HepG2 (cell line): ENCODE measurements around the gene AUNIP. TPM values are rescaled to one million over a fixed set of nuclear protein-coding genes. Genes with fewer than 3 reads are reported as not detected.

Experiments used
- ATAC-seq: fragments of 200-7000 bp; cut with Tn5 transposase; 3 replicates; pipeline ENCODE4 v1.9.1; 2020; ENCODE audit warnings: mild to moderate bottlenecking, moderate library complexity
- BruUV-seq: library from RNA; stranded (reverse); fragments of 400-500 nt; replicated peaks from 2 replicates; lab custom pipeline; 2021; lab: Mats Ljungman, UMichigan
- CTCF ChIA-PET: fragments of 300-600 bp; formaldehyde crosslinking; extraction: SDS; loops from one replicate; lab custom pipeline; 2021; ENCODE audit warnings: low total read pairs, inconsistent platforms, low intra/inter-chr PET ratio; lab: Yijun Ruan, JAX
- POLR2A ChIA-PET: fragments of 350-600 bp; sonication (Branson Sonifier 250); formaldehyde crosslinking; loops from one replicate; lab custom pipeline; 2020; ENCODE audit warnings: antibody characterized with exemption, inconsistent platforms; lab: Yijun Ruan, JAX
- DNase-seq: peaks from one replicate; pipeline ENCODE4 v3.0.0-alpha.2; 2015; ENCODE audit warnings: low spot score
- FAIRE-seq: peaks from 3 replicates; lab custom pipeline; 2011; peaks lifted over from hg19 to GRCh38; lab: Jason Lieb, UNC
- H2AFZ ChIP-seq: one replicate; pipeline ENCODE4 v1.6.1; 2011; ENCODE audit warnings: low read length, inconsistent platforms
- H3K27ac ChIP-seq: fragments of 300-600 bp; 3 replicates; pipeline ENCODE4 v1.8.0; 2011; ENCODE audit warnings: mixed run types, mild to moderate bottlenecking, mixed read lengths, low read length, inconsistent platforms; ENCODE audit not compliant: insufficient read depth; ENCODE audit errors: extremely low read length
- H3K27me3 ChIP-seq, 2 experiments: fragments of 200-600 bp in 1 of 2; 2 replicates in 1 of 2; 3 replicates in 1 of 2; pipeline versions ENCODE4 v1.6.0 to v1.8.0; 2011; ENCODE audit warnings: low read length in 2 of 2, mild to moderate bottlenecking in 2 of 2, moderate library complexity in 2 of 2, inconsistent platforms in 1 of 2; ENCODE audit not compliant: insufficient read depth in 2 of 2, control insufficient read depth in 1 of 2
- H3K36me3 ChIP-seq, 2 experiments: fragments of 200-600 bp in 1 of 2; replicated peaks in 1 of 2; 2 replicates in 1 of 2; 3 replicates in 1 of 2; pipeline versions ENCODE4 v1.5.1 to v1.8.0; 2011; ENCODE audit warnings: low read length in 2 of 2, inconsistent platforms in 1 of 2; ENCODE audit not compliant: insufficient read depth in 2 of 2, control insufficient read depth in 1 of 2
- H3K4me1 ChIP-seq: 2 replicates; pipeline ENCODE4 v1.5.1; 2012; ENCODE audit warnings: low read length, inconsistent platforms; ENCODE audit not compliant: insufficient read depth
- H3K4me2 ChIP-seq: 2 replicates; pipeline ENCODE4 v1.6.0; 2011; ENCODE audit warnings: low read depth, low read length, inconsistent platforms
- H3K4me3 ChIP-seq, 3 experiments: fragments of 200-600 bp in 1 of 3; sonication (generic), shearing (Covaris generic) in 1 of 3; replicated peaks in 1 of 3; 2 replicates each; pipeline ENCODE4 v1.5.1; 2011 to 2016; ENCODE audit warnings: low read length in 3 of 3, inconsistent platforms in 2 of 3, low read depth in 2 of 3, mild to moderate bottlenecking in 2 of 3, control low read depth in 1 of 3, mixed read lengths in 1 of 3; ENCODE audit not compliant: insufficient read depth in 1 of 3
- H3K79me2 ChIP-seq: one replicate; pipeline ENCODE4 v1.6.1; 2011; ENCODE audit warnings: low read length, inconsistent platforms; ENCODE audit not compliant: insufficient read depth
- H3K9ac ChIP-seq: 2 replicates; pipeline ENCODE4 v1.6.0; 2011; ENCODE audit warnings: mild to moderate bottlenecking, low read depth, low read length, inconsistent platforms; ENCODE audit not compliant: insufficient read depth
- H3K9me3 ChIP-seq: 2 replicates; pipeline ENCODE4 v1.5.1; 2012; ENCODE audit warnings: mild to moderate bottlenecking, low read length
- H4K20me1 ChIP-seq: 2 replicates; pipeline ENCODE4 v1.6.0; 2011; ENCODE audit warnings: inconsistent platforms, mild to moderate bottlenecking, low read length, moderate library complexity; ENCODE audit not compliant: insufficient read depth
- BHLHE40 ChIP-seq: IDR thresholded peaks from 2 replicates; pipeline ENCODE4 v1.6.1; 2011; ENCODE audit warnings: low read length, improper control_type of control experiment
- DMTF1 ChIP-seq: sonication (generic); formaldehyde crosslinking; IDR thresholded peaks from 2 replicates; pipeline ENCODE4 v1.4.0; 2020; ENCODE audit warnings: mild to moderate bottlenecking, missing genetic modification reagents
- KAT8 ChIP-seq: IDR thresholded peaks from 2 replicates; pipeline ENCODE4 v1.6.1; 2016; ENCODE audit warnings: missing genetic modification reagents, missing compliant biosample characterization
- MED1 ChIP-seq: sonication (generic); formaldehyde crosslinking; IDR thresholded peaks from 2 replicates; pipeline ENCODE4 v1.4.0; 2020; ENCODE audit warnings: missing genetic modification reagents
- PITX1 ChIP-seq: sonication (generic); formaldehyde crosslinking; IDR thresholded peaks from 2 replicates; pipeline ENCODE4 v1.5.1; 2020; ENCODE audit warnings: mild to moderate bottlenecking, missing genetic modification reagents
- ZNF17 ChIP-seq: sonication (generic); formaldehyde crosslinking; IDR thresholded peaks from 2 replicates; pipeline ENCODE4 v1.5.0; 2020; ENCODE audit warnings: mild to moderate bottlenecking, missing genetic modification reagents
- WGBS: methylation state at CpG from one replicate; pipeline ENCODE4 v1.1.6; 2017; ENCODE audit warnings: low lambda C conversion rate; 5-methylcytosine and 5-hydroxymethylcytosine counted together
- in situ Hi-C: cut with HindIII; loops from 2 replicates; pipeline ENCODE4 v1.10.0; 2017; ENCODE audit warnings: low pct_unique_long_range_greater_than_20kb; ENCODE audit not compliant: extremely low pct_ligation_motif_present
- intact Hi-C: fragments of 100-400 bp; cut with micrococcal nuclease; formaldehyde crosslinking; loops from one replicate; pipeline ENCODE4 v1.10.0; 2022; ENCODE audit not compliant: unreplicated experiment
- polyA plus RNA-seq, 8 experiments: library from polyadenylated mRNA; depleted of rRNA in 3 of 8; stranded (reverse) in 7 of 8; unstranded in 1 of 8; fragments of >200 nt; fragmentation: Illumina TruSeq in 4 of 8; extraction: Trizol in 4 of 8; gene quantifications; 2 replicates each; pipeline versions ENCODE4 v1.2.1 to v1.2.3, GENCODE V29; 2011 to 2016; ENCODE audit warnings: low read depth in 4 of 8, missing spikeins in 1 of 8, mixed read lengths in 1 of 8; ENCODE audit not compliant: insufficient read depth in 1 of 8
- total RNA-seq, 5 experiments: library from RNA; depleted of rRNA; stranded (reverse); fragments of >200 nt; fragmentation: Illumina TruSeq; extraction: Trizol; gene quantifications; 2 replicates each; pipeline ENCODE4 v1.2.3, GENCODE V29; 2016; ENCODE audit warnings: low read depth in 1 of 5
- TF ChIP-seq, protein P1 (sequence below): sonication (generic); formaldehyde crosslinking; IDR thresholded peaks from 2 replicates; pipeline ENCODE4 v1.4.0; 2020; ENCODE audit warnings: mild to moderate bottlenecking, missing genetic modification reagents, borderline replicate concordance

Gene AUNIP
- total and polyA plus RNA-seq, 2 of the 13 experiments (the other 11 are each of a cell fraction or from before 2014, with no cell fraction given) = 3.8 to 12.3 TPM

DNA sequence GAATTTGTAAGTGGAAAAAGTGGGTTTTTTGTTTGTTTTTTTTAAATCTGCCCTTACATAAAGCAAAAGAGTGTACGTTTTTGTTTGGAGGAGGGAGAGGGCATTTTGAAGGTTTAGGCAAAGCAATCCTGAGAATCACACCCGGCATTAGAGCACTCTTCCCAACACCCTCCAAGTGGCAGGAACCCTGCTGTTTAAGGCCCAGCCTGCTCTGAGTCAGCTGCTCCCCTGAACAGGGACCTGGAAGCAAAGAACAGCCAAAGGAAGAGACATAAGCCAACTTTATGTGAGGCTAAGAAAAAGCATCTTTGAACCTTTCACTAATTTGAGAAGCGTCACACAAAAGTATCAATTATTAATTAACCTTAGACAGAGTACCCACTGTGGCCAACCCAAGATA lies 22.6 kb downstream of the AUNIP start:
- peaks cover 19% of the 10 kb centered on the region for H3K79me2 ChIP-seq
- ChIA-PET CTCF (interaction anchor here (1.2 to 1.4 kb wide), 3 partner anchors 54 to 161 kb away, joined by 3 to 10 read pairs (median 4); partner anchors contain the start of gene PAFAH2), POLR2A (interaction anchor here (1.0 kb wide), 1 partner anchor 17 kb away, joined by 4 read pairs; the partner anchor contains the start of gene MTFR1L)
- H3K9ac ChIP-seq = no peak overlapping the region
- H3K36me3 ChIP-seq = peaks cover 14 to 40% of the 10 kb centered on the region in 2 experiments
- no peak for FAIRE-seq
- TF ChIP-seq PITX1 (no peak), ZNF17 (CRISPR knock-in tag) (no peak), MED1 (CRISPR knock-in tag) (no peak), DMTF1 (no peak), BHLHE40 (no peak), KAT8 (CRISPR knock-in tag) (no peak)
- TF ChIP-seq, protein P1, sequence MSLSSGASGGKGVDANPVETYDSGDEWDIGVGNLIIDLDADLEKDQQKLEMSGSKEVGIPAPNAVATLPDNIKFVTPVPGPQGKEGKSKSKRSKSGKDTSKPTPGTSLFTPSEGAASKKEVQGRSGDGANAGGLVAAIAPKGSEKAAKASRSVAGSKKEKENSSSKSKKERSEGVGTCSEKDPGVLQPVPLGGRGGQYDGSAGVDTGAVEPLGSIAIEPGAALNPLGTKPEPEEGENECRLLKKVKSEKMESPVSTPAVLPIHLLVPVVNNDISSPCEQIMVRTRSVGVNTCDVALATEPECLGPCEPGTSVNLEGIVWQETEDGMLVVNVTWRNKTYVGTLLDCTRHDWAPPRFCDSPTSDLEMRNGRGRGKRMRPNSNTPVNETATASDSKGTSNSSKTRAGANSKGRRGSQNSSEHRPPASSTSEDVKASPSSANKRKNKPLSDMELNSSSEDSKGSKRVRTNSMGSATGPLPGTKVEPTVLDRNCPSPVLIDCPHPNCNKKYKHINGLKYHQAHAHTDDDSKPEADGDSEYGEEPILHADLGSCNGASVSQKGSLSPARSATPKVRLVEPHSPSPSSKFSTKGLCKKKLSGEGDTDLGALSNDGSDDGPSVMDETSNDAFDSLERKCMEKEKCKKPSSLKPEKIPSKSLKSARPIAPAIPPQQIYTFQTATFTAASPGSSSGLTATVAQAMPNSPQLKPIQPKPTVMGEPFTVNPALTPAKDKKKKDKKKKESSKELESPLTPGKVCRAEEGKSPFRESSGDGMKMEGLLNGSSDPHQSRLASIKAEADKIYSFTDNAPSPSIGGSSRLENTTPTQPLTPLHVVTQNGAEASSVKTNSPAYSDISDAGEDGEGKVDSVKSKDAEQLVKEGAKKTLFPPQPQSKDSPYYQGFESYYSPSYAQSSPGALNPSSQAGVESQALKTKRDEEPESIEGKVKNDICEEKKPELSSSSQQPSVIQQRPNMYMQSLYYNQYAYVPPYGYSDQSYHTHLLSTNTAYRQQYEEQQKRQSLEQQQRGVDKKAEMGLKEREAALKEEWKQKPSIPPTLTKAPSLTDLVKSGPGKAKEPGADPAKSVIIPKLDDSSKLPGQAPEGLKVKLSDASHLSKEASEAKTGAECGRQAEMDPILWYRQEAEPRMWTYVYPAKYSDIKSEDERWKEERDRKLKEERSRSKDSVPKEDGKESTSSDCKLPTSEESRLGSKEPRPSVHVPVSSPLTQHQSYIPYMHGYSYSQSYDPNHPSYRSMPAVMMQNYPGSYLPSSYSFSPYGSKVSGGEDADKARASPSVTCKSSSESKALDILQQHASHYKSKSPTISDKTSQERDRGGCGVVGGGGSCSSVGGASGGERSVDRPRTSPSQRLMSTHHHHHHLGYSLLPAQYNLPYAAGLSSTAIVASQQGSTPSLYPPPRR (CRISPR knock-in tag) = no peak
- no peak overlapping the region for H3K27ac ChIP-seq
- no peaks in the 10 kb centered on the region for H3K9me3 ChIP-seq
- intact Hi-C loops = loop anchor here (1.0 kb wide), 2 partner anchors 59 to 162 kb away; partner anchors contain the start of gene PAFAH2
- H4K20me1 ChIP-seq = no peaks in the 10 kb centered on the region
- no peak overlapping the region for H3K4me2 ChIP-seq
- DNase-seq = no peak
- 98% methylated on average over 3 of the region's 3 CpGs for WGBS
- in situ Hi-C loops = loop anchor here (5.0 kb wide), 1 partner anchor 51 kb away; no protein-coding TSS in a partner anchor
- no peak for ATAC-seq
- no TSS peak for BruUV-seq
- no peak overlapping the region for H3K4me3 ChIP-seq
- no peaks in the 10 kb centered on the region for H3K27me3 ChIP-seq
- peaks cover 7% of the 10 kb centered on the region; the same call in 1 of the 2 replicates for H3K4me1 ChIP-seq
- no peak overlapping the region for H2AFZ ChIP-seq
